K562 (cell line): ENCODE data around the gene LRRC15. TPM values are rescaled to one million over a fixed set of nuclear protein-coding genes. Genes with fewer than 3 reads are reported as not detected.

Source experiments
- ATAC-seq: fragments of 200-7000 bp; cut with Tn5 transposase; 3 replicates; pipeline ENCODE4 v1.9.1; 2020; ENCODE audit warnings: moderate library complexity
- BruUV-seq: library from RNA; stranded (reverse); fragments of 400-500 nt; replicated peaks from 2 replicates; lab custom pipeline; 2021; lab: Mats Ljungman, UMichigan
- CTCF ChIA-PET: fragments of 300-600 bp; formaldehyde crosslinking; extraction: SDS; loops from one replicate; lab custom pipeline; 2021; ENCODE audit warnings: low intra/inter-chr PET ratio; lab: Yijun Ruan, JAX
- POLR2A ChIA-PET: fragments of 300-600, 350-650 bp; sonication (Branson Sonifier 250); formaldehyde crosslinking; extraction: SDS; loops from one replicate; lab custom pipeline; 2021; ENCODE audit warnings: antibody characterized with exemption, inconsistent platforms; lab: Yijun Ruan, JAX
- DNase-seq, 4 experiments: peaks; one replicate each; pipeline versions ENCODE4 v3.0.0 to v3.0.0-alpha.2; 2011 to 2018; ENCODE audit warnings: low spot score in 3 of 4, mixed read lengths in 3 of 4; ENCODE audit errors: extremely low read depth in 1 of 4
- FAIRE-seq: peaks from 2 replicates; lab custom pipeline; 2011; peaks lifted over from hg19 to GRCh38; lab: Jason Lieb, UNC
- H2AFZ ChIP-seq: 2 replicates; pipeline ENCODE4 v1.6.0; 2011; ENCODE audit warnings: low read depth, low read length, control low read depth, inconsistent platforms
- H3K27ac ChIP-seq: fragments of 200-600 bp; 3 replicates; pipeline ENCODE4 v1.8.0; 2011; ENCODE audit warnings: low read depth, mild to moderate bottlenecking, control low read depth, inconsistent platforms, low read length, moderate library complexity, mixed read lengths; ENCODE audit errors: extremely low read depth
- H3K27me3 ChIP-seq, 2 experiments: fragments of 300-600 bp in 1 of 2; 2 replicates in 1 of 2; 3 replicates in 1 of 2; pipeline versions ENCODE4 v1.6.0 to v1.8.0; 2011; ENCODE audit warnings: inconsistent platforms in 2 of 2, low read length in 2 of 2, mild to moderate bottlenecking in 1 of 2, mixed read lengths in 1 of 2, moderate library complexity in 1 of 2; ENCODE audit not compliant: control insufficient read depth in 2 of 2, insufficient read depth in 2 of 2
- H3K36me3 ChIP-seq: fragments of 300-600 bp; 3 replicates; pipeline ENCODE4 v1.8.0; 2011; ENCODE audit warnings: mild to moderate bottlenecking, low read length, inconsistent platforms; ENCODE audit not compliant: control insufficient read depth, insufficient read depth
- H3K4me1 ChIP-seq, 2 experiments: fragments of 200-600 bp in 1 of 2; replicated peaks in 1 of 2; 2 replicates in 1 of 2; 3 replicates in 1 of 2; pipeline versions ENCODE4 v1.5.1 to v1.8.0; 2011; ENCODE audit warnings: inconsistent platforms in 2 of 2, low read length in 2 of 2, mild to moderate bottlenecking in 1 of 2, mixed read lengths in 1 of 2, moderate library complexity in 1 of 2; ENCODE audit not compliant: control insufficient read depth in 2 of 2, insufficient read depth in 2 of 2
- H3K4me2 ChIP-seq: 2 replicates; pipeline ENCODE4 v1.6.1; 2011; ENCODE audit warnings: low read length, control low read depth, inconsistent platforms, mixed read lengths; ENCODE audit not compliant: insufficient read depth
- H3K4me3 ChIP-seq: fragments of 200-600 bp; sonication (generic), shearing (Covaris generic); 2 replicates; pipeline ENCODE4 v1.5.1; 2016; ENCODE audit warnings: control low read depth, inconsistent platforms
- H3K79me2 ChIP-seq: fragments of 200-600 bp; 3 replicates; pipeline ENCODE4 v1.8.0; 2011; ENCODE audit warnings: low read length, inconsistent platforms; ENCODE audit not compliant: control insufficient read depth, insufficient read depth
- H3K9ac ChIP-seq, 2 experiments: 2 replicates each; pipeline versions ENCODE4 v1.6.0 to v1.6.1; 2011; ENCODE audit warnings: low read depth in 2 of 2, low read length in 2 of 2, control low read depth in 1 of 2, inconsistent platforms in 1 of 2, mild to moderate bottlenecking in 1 of 2, mixed read lengths in 1 of 2; ENCODE audit not compliant: insufficient read depth in 1 of 2
- H3K9me1 ChIP-seq: one replicate; pipeline ENCODE4 v1.6.0; 2011; ENCODE audit warnings: inconsistent platforms, mild to moderate bottlenecking, low read length, moderate library complexity; ENCODE audit not compliant: control insufficient read depth, insufficient read depth
- H3K9me3 ChIP-seq: replicated peaks from 2 replicates; pipeline ENCODE4 v1.5.1; 2011; ENCODE audit warnings: low read depth, low read length, inconsistent platforms; ENCODE audit not compliant: control insufficient read depth, insufficient read depth
- H4K20me1 ChIP-seq: replicated peaks from 2 replicates; pipeline ENCODE4 v1.6.1; 2011; ENCODE audit warnings: low read length, inconsistent platforms, mixed read lengths; ENCODE audit not compliant: control insufficient read depth, insufficient read depth
- CCNT2 ChIP-seq: IDR thresholded peaks from 2 replicates; pipeline ENCODE4 v1.6.1; 2011; ENCODE audit warnings: borderline replicate concordance, low read depth, mild to moderate bottlenecking, moderate library complexity, mixed read lengths, low read length; ENCODE audit not compliant: insufficient read length; ENCODE audit errors: extremely low read depth
- ESRRA ChIP-seq: fragments of 450-650 bp; IDR thresholded peaks from 2 replicates; pipeline ENCODE4 v1.6.1; 2014; ENCODE audit warnings: low read depth, mild to moderate bottlenecking, moderate library complexity, borderline replicate concordance
- RBM15 ChIP-seq: fragments of 200-400 bp; formaldehyde crosslinking; IDR thresholded peaks from 2 replicates; pipeline ENCODE4 v1.6.1; 2018; ENCODE audit warnings: mild to moderate bottlenecking, low read length, moderate library complexity; ENCODE audit not compliant: insufficient read depth
- RBM22 ChIP-seq: fragments of 200-400 bp; formaldehyde crosslinking; IDR thresholded peaks from 2 replicates; pipeline ENCODE4 v1.6.1; 2018; ENCODE audit warnings: low read length, low read depth; ENCODE audit not compliant: poor library complexity, severe bottlenecking
- ZNF347 ChIP-seq: fragments of 450-650 bp; formaldehyde crosslinking; IDR thresholded peaks from 2 replicates; pipeline ENCODE4 v1.4.0; 2020; ENCODE audit warnings: low read depth, mild to moderate bottlenecking, moderate library complexity
- WGBS: fragments of 100-300 bp; shearing (Covaris generic); methylation state at CpG from one replicate; pipeline ENCODE4 v1.1.6; 2016; ENCODE audit warnings: low coverage, mixed read lengths; ENCODE audit not compliant: insufficient coverage; ENCODE audit errors: missing lambda C conversion rate; 5-methylcytosine and 5-hydroxymethylcytosine counted together
- in situ Hi-C: fragments of 300-500 bp; cut with MboI; formaldehyde crosslinking; loops from 4 replicates; pipeline ENCODE4 v1.15.0; 2018; ENCODE audit warnings: inconsistent platforms, mixed read lengths
- intact Hi-C: fragments of 100-400 bp; cut with micrococcal nuclease; formaldehyde crosslinking; loops from 2 replicates; pipeline ENCODE4 v1.14.2; 2022
- polyA plus RNA-seq, 8 experiments: library from polyadenylated mRNA; depleted of rRNA in 4 of 8; stranded (reverse) in 5 of 8; unstranded in 3 of 8; fragments of >200 nt; fragmentation: Nextera tagmentation in 2 of 8; fragmentation: Illumina TruSeq in 1 of 8; extraction: Ambion mirVana in 2 of 8; extraction: Trizol in 1 of 8; gene quantifications; 2 replicates each; pipeline versions ENCODE4 v1.2.1 to v1.2.3, GENCODE V29; 2011 to 2014; ENCODE audit warnings: inconsistent platforms in 1 of 8, missing spikeins in 1 of 8
- total RNA-seq, 7 experiments: library from RNA; depleted of rRNA in 6 of 7; stranded (reverse); fragments of >200 nt in 6 of 7; fragmentation: Illumina TruSeq in 2 of 7; extraction: Trizol in 2 of 7; gene quantifications; 2 replicates each; pipeline versions ENCODE4 v1.2.1 to v1.2.3, GENCODE V29; 2011 to 2021; ENCODE audit warnings: low replicate concordance in 1 of 7
- TF ChIP-seq, protein P1 (sequence below): fragments of 450-650 bp; formaldehyde crosslinking; conservative IDR thresholded peaks from 2 replicates; pipeline ENCODE4 v1.4.0; 2022; ENCODE audit warnings: mild to moderate bottlenecking, missing genetic modification characterization

Gene LRRC15
- total and polyA plus RNA-seq, 9 of the 15 experiments (the other 6 are each of a cell fraction or from before 2014, with no cell fraction given): not detected

- BruUV-seq: no TSS peak
Measured at GRCh38 chr3:194325424-194326153, 44.0 kb downstream of the LRRC15 start.

DNA sequence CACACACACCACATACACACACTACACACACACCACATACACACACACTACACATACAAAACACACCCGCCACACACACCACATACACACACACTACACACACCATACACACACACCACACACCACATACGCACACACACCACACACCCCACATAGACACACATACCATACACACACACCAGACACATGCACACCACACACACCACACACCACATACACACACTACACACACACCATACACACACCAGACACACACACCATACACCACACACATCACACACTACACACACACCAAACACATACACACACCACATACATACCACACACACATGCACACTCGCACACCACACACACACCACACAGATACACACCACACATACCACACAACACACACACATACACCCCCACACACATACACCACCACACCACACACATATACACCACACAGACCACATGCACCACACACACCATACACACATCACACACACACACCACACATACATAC lies 44.7 kb downstream of the LRRC15 start:
- Histone ChIP-seq H2AFZ (no peak overlapping the region), H3K4me3 (no peak overlapping the region), H3K9me1 (no peaks in the 10 kb centered on the region), H3K27ac (no peak overlapping the region; the same call in 2 of the 3 replicates), H3K9me3 (no peaks in the 10 kb centered on the region; the same call in 1 of the 2 replicates), H3K4me1 (peaks cover 13 to 54% of the 10 kb centered on the region in 2 experiments; a peak in 4 of 5 replicates), H3K27me3 (peaks cover 0 to 23% of the 10 kb centered on the region in 2 experiments; a peak in 3 of 5 replicates), H3K79me2 (no peaks in the 10 kb centered on the region), H3K4me2 (peak overlapping the region; percentile 88; the same call in 1 of the 2 replicates), H4K20me1 (no peaks in the 10 kb centered on the region), H3K36me3 (no peaks in the 10 kb centered on the region), H3K9ac (no peak overlapping the region)
- no peak for DNase-seq
- POLR2A ChIA-PET: interaction anchor here (0.6 kb wide), 1 partner anchor 508 kb away, joined by 3 read pairs; no protein-coding TSS in a partner anchor
- no peak for FAIRE-seq
- WGBS: 94% methylated on average over 3 of the region's 3 CpGs
- CTCF ChIA-PET: no interaction called here
- in situ Hi-C loops (loop anchor here (10.0 to 25.0 kb wide), 3 partner anchors 670 to 1863 kb away; no protein-coding TSS in a partner anchor), intact Hi-C loops (loop anchor here (10.0 kb wide), 1 partner anchor 730 kb away; the partner anchor contains the start of gene OPA1)
- no peak for ATAC-seq
- no TSS peak for BruUV-seq
- TF ChIP-seq ZNF347 (no peak), CCNT2 (no peak), RBM22 (no peak)
- TF ChIP-seq, protein P1, sequence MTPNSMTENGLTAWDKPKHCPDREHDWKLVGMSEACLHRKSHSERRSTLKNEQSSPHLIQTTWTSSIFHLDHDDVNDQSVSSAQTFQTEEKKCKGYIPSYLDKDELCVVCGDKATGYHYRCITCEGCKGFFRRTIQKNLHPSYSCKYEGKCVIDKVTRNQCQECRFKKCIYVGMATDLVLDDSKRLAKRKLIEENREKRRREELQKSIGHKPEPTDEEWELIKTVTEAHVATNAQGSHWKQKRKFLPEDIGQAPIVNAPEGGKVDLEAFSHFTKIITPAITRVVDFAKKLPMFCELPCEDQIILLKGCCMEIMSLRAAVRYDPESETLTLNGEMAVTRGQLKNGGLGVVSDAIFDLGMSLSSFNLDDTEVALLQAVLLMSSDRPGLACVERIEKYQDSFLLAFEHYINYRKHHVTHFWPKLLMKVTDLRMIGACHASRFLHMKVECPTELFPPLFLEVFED: 0 out of 2 replicates have a peak, but pooled peaks have one; percentile 26

More at GRCh38 chr3:194325424-194326153, 44.0 kb downstream of the LRRC15 start:
- Histone ChIP-seq H3K9me3 (no peaks in the 10 kb centered on the region; the same call in 1 of the 2 replicates), H3K9me1 (no peaks in the 10 kb centered on the region), H3K27me3 (peaks cover 0 to 30% of the 10 kb centered on the region in 2 experiments; a peak in 3 of 5 replicates), H3K4me2 (no peak overlapping the region), H3K27ac (no peak overlapping the region), H4K20me1 (no peaks in the 10 kb centered on the region), H3K4me1 (peaks cover 13 to 54% of the 10 kb centered on the region in 2 experiments; a peak in 4 of 5 replicates), H3K9ac (no peak overlapping the region), H2AFZ (peak overlapping the region; percentile 52; the same call in 1 of the 2 replicates), H3K36me3 (no peaks in the 10 kb centered on the region), H3K4me3 (no peak overlapping the region), H3K79me2 (no peaks in the 10 kb centered on the region)
- intact Hi-C loops: loop anchor here (10.0 kb wide), 1 partner anchor 731 kb away; the partner anchor contains the start of gene OPA1
- FAIRE-seq (no peak), DNase-seq (no peak), ATAC-seq (no peak)
- ChIA-PET POLR2A (no interaction called here), CTCF (interaction anchor here (0.5 kb wide), 1 partner anchor 274 kb away, joined by 3 read pairs; no protein-coding TSS in a partner anchor)
- TF ChIP-seq ESRRA (peak; percentile 44; the same call in 1 of the 2 replicates), RBM15 (no peak)
- in situ Hi-C loops: loop anchor here (10.0 to 25.0 kb wide), 2 partner anchors 671 to 1863 kb away; no protein-coding TSS in a partner anchor
- WGBS: 56% methylated on average over 10 of the region's 15 CpGs
